Activated T-cell treated with anti-CD3 and anti-CD28 coated beads, Interleukin-2, amount 50 U/mL, for 72 hours (primary cell): ENCODE data around the gene TSPAN4. TPM values are rescaled to one million over a fixed set of nuclear protein-coding genes. Genes with fewer than 3 reads are reported as not detected.

Experiments used
- ATAC-seq, 2 donors: fragments of 150-1000 bp; cut with Tn5 transposase; replicated peaks in 1 of 2; 2 replicates each; pipeline ENCODE4 v1.10.0; 2021; ENCODE audit warnings: moderate library complexity in 2 of 2, mild to moderate bottlenecking in 1 of 2
- DNase-seq, 2 donors: peaks; one replicate each; pipeline ENCODE4 v3.0.0; 2021 to 2022; ENCODE audit warnings: mixed read lengths in 1 of 2
- H3K27ac Mint-ChIP-seq: one replicate; pipeline ENCODE4 v1.8.0; 2022; ENCODE audit warnings: mild to moderate bottlenecking, moderate library complexity, mixed read lengths
- H3K27me3 Mint-ChIP-seq: one replicate; pipeline ENCODE4 v1.8.0; 2022; ENCODE audit warnings: low read depth, mixed read lengths
- H3K36me3 Mint-ChIP-seq, 2 donors: one replicate each; pipeline ENCODE4 v1.8.0; 2022; ENCODE audit warnings: mixed read lengths in 2 of 2, mild to moderate bottlenecking in 1 of 2; ENCODE audit not compliant: insufficient read depth in 2 of 2
- H3K4me1 Mint-ChIP-seq: one replicate; pipeline ENCODE4 v1.8.0; 2022; ENCODE audit warnings: low read depth, mixed read lengths
- H3K4me3 Mint-ChIP-seq, 2 donors: one replicate each; pipeline ENCODE4 v1.8.0; 2022; ENCODE audit warnings: mild to moderate bottlenecking in 2 of 2, mixed read lengths in 2 of 2, moderate library complexity in 2 of 2
- H3K9me3 Mint-ChIP-seq, 2 donors: one replicate each; pipeline ENCODE4 v1.8.0; 2022; ENCODE audit warnings: mixed read lengths in 2 of 2
- total RNA-seq, 2 donors: library from RNA; stranded (reverse); gene quantifications; one replicate each; pipeline ENCODE4 v1.2.3, GENCODE V29; 2022

The TSPAN4 gene
- total RNA-seq, 2 donors from 2014 or later: 12.2 to 14.9 TPM

DNA sequence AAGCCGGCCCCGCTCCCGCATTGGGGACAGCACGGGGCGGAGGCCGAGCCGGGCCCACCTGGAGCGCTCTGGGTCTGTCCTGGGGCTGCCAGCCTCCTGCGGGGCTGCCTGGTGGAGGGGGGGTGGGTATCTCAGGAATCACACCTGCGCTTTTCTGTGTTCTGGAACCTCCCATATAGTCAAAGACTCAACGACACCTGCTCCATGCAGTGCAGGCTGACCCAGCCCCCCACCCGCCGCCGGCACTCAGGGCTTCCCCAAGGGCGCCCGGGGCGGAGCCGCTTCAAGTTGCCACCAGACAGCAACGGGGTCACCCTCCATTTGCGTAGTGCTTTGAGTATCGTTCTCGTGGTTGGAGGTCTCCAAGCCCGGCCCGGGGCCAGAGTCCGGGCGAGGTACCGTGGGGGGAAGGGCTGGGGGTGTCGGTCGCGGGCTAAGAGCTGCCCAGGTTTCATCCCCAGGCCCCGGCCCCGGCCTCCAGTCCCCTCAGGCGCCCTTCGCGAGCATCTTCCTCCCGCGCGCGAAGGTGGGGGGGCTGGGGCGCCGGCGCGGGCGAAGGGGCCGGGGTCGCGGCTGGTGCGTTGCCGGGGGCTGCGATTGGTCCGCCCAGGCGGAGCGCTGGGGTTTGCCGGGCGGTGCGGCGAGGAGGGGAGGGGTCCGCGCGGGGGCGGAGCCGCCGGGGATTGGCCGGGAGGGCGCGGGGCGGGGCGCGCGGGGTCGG lies 6.6 kb downstream of the TSPAN4 start:
- no peaks in the 10 kb centered on the region for H3K36me3 Mint-ChIP-seq
- H3K4me3 Mint-ChIP-seq: peak overlapping the region; percentile 75 to 82
- DNase-seq: peak in 1 of 2 donors; percentile 72
- no peaks in the 10 kb centered on the region for H3K9me3 Mint-ChIP-seq
- no peak overlapping the region for H3K27ac Mint-ChIP-seq
- H3K4me1 Mint-ChIP-seq: peaks cover 10% of the 10 kb centered on the region
- ATAC-seq: peak; percentile 49 to 62
- peaks cover 4% of the 10 kb centered on the region for H3K27me3 Mint-ChIP-seq

- ATAC-seq: peak; percentile 1 to 18
- H3K27ac Mint-ChIP-seq: no peak overlapping the region
- no peak for DNase-seq
These were observed 7.5 kb downstream of the TSPAN4 start for GRCh38 chr11:849951-850774.

GRCh38 chr11:850775-851763 lies 8.4 kb downstream of the TSPAN4 start:
- H3K4me1 Mint-ChIP-seq: peaks cover 5% of the 10 kb centered on the region
- no peaks in the 10 kb centered on the region for H3K36me3 Mint-ChIP-seq
- DNase-seq (no peak), ATAC-seq (no peak)
- no peak overlapping the region for H3K27ac Mint-ChIP-seq
- no peaks in the 10 kb centered on the region for H3K9me3 Mint-ChIP-seq
- peaks cover 4% of the 10 kb centered on the region for H3K27me3 Mint-ChIP-seq
- peak overlapping the region in 1 of 2 donors; percentile 48 for H3K4me3 Mint-ChIP-seq

More at GRCh38 chr11:849951-850774, 7.5 kb downstream of the TSPAN4 start:
- H3K9me3 Mint-ChIP-seq: no peaks in the 10 kb centered on the region
- H3K4me1 Mint-ChIP-seq: peaks cover 5% of the 10 kb centered on the region
- no peaks in the 10 kb centered on the region for H3K36me3 Mint-ChIP-seq
- H3K4me3 Mint-ChIP-seq: peak overlapping the region; percentile 37 to 62
- H3K27me3 Mint-ChIP-seq: peaks cover 4% of the 10 kb centered on the region

GRCh38 chr11:852762-853161 lies 10.1 kb downstream of the TSPAN4 start:
- DNase-seq (no peak), ATAC-seq (no peak)
- Mint-ChIP-seq H3K4me3 (no peak overlapping the region), H3K36me3 (no peaks in the 10 kb centered on the region), H3K4me1 (peaks cover 5% of the 10 kb centered on the region), H3K27ac (no peak overlapping the region), H3K27me3 (peaks cover 4% of the 10 kb centered on the region), H3K9me3 (no peaks in the 10 kb centered on the region)

GRCh38 chr11:853682-854448 lies 11.2 kb downstream of the TSPAN4 start:
- H3K4me3 Mint-ChIP-seq: no peak overlapping the region
- peaks cover under 1% of the 10 kb centered on the region for H3K27me3 Mint-ChIP-seq
- DNase-seq: no peak
- no peaks in the 10 kb centered on the region for H3K9me3 Mint-ChIP-seq
- peaks cover under 1% of the 10 kb centered on the region for H3K4me1 Mint-ChIP-seq
- no peak overlapping the region for H3K27ac Mint-ChIP-seq
- H3K36me3 Mint-ChIP-seq: no peaks in the 10 kb centered on the region
- no peak for ATAC-seq

DNA sequence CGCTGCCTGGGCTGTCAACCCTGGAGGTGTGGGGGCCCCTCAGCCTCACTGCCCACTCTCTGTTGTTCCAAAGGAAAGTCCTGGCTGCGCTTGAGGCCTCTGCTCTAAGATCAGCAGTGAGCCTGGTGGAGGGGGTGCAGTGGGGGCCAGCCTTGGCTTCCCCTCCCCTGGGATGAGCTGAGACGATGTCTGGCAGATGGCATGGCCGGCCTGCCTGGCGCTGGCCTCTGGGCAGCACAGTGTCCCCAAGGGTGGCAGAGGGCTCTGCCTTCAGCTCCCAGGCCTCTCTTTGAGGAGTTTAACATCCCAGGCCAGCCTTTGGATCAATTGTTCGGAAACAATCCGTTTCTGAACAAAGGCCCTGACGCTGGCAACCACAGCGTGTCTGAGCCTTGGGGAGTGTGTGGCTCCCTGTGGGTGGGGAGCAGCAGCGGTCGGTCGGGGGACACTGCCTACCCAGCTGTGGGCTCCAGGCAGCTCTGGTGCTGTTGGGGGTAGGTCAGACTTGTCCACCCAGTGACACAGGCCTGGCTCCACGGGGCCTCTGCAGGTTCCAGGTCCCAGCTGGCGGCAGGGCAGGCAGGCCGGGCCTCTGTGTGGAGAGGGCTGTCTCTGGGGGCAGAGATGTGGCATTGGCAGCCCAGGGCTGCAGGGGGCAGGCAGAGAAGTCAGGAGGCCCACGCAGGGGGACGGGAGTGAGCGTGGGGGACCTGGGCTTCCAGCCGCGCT lies 12.1 kb downstream of the TSPAN4 start:
- H3K4me1 Mint-ChIP-seq: no peaks in the 10 kb centered on the region
- ATAC-seq: no peak
- no peaks in the 10 kb centered on the region for H3K9me3 Mint-ChIP-seq
- H3K27me3 Mint-ChIP-seq: no peaks in the 10 kb centered on the region
- H3K36me3 Mint-ChIP-seq: no peaks in the 10 kb centered on the region
- H3K27ac Mint-ChIP-seq: no peak overlapping the region
- no peak for DNase-seq
- H3K4me3 Mint-ChIP-seq: no peak overlapping the region

GRCh38 chr11:855330-855674 lies 12.7 kb downstream of the TSPAN4 start:
- Mint-ChIP-seq H3K4me3 (no peak overlapping the region), H3K9me3 (no peaks in the 10 kb centered on the region), H3K27me3 (no peaks in the 10 kb centered on the region), H3K27ac (no peak overlapping the region), H3K4me1 (no peaks in the 10 kb centered on the region), H3K36me3 (no peaks in the 10 kb centered on the region)
- ATAC-seq (no peak), DNase-seq (no peak)

DNA sequence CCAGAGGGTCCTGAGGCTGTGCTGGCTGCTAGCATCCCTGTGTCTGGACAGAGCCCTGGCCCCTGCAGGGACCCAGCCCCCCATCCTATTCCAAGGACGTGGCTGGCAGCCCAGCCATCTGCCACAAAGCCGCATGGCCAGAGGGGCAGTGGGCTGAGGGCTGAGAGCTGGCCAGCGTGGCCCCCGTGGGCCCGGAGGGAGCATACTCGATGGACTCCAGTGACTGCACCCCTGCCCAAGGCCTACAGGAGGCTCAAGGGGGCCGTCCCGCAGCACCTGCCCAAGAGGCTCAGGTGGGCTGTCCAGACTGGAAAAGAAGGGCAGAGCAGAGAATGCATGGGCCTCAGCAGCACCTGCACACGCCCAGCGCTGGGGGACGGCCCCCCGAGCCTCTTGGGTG lies 13.1 kb downstream of the TSPAN4 start:
- H3K4me3 Mint-ChIP-seq: no peak overlapping the region
- DNase-seq (no peak), ATAC-seq (no peak)
- H3K9me3 Mint-ChIP-seq: no peaks in the 10 kb centered on the region
- H3K27me3 Mint-ChIP-seq: no peaks in the 10 kb centered on the region
- H3K36me3 Mint-ChIP-seq: no peaks in the 10 kb centered on the region
- H3K27ac Mint-ChIP-seq: no peak overlapping the region
- no peaks in the 10 kb centered on the region for H3K4me1 Mint-ChIP-seq

DNA sequence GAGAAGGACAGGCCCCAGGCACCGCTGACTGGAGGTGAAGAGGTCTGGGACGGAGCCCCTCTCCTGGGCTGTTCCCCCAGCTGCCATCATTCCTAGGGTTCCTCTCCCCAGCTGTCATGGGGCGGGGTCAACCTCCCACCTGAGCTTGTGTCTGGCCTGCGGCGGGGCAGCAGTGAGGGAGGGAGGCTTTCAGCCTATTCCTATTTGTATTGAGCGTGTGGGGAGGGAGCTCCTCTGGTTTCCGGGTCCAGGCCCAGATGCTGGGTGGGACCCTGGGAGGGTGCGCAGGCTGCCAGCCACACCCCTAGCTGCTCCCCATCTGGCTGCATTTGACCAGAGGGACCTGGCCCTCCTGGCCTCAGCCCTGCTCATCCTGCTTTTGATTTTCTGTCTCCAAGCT lies 13.7 kb downstream of the TSPAN4 start:
- no peaks in the 10 kb centered on the region for H3K9me3 Mint-ChIP-seq
- H3K4me1 Mint-ChIP-seq: no peaks in the 10 kb centered on the region
- ATAC-seq: no peak
- no peak overlapping the region for H3K4me3 Mint-ChIP-seq
- H3K27me3 Mint-ChIP-seq: no peaks in the 10 kb centered on the region
- no peaks in the 10 kb centered on the region for H3K36me3 Mint-ChIP-seq
- DNase-seq: no peak
- H3K27ac Mint-ChIP-seq: no peak overlapping the region

GRCh38 chr11:858053-858761 lies 15.6 kb downstream of the TSPAN4 start:
- Mint-ChIP-seq H3K27ac (no peak overlapping the region), H3K4me3 (no peak overlapping the region), H3K27me3 (no peaks in the 10 kb centered on the region), H3K9me3 (no peaks in the 10 kb centered on the region), H3K36me3 (no peaks in the 10 kb centered on the region), H3K4me1 (no peaks in the 10 kb centered on the region)
- DNase-seq: no peak
- no peak for ATAC-seq

GRCh38 chr11:858762-859339 lies 16.2 kb downstream of the TSPAN4 start:
- Mint-ChIP-seq H3K27me3 (no peaks in the 10 kb centered on the region), H3K4me1 (no peaks in the 10 kb centered on the region), H3K27ac (no peak overlapping the region), H3K36me3 (no peaks in the 10 kb centered on the region), H3K9me3 (no peaks in the 10 kb centered on the region), H3K4me3 (no peak overlapping the region)
- DNase-seq: no peak
- ATAC-seq: no peak
